DMS53 (cell line): ENCODE results near the gene ACTR8.

Experiments used
- DNase-seq: peaks from one replicate; lab custom pipeline; 2025; lab: John Stamatoyannopoulos, UW

The ACTR8 gene

GRCh38 chr3:53834429-53835095 lies 47.4 kb downstream of the ACTR8 start:
- DNase-seq = no peak

DNA sequence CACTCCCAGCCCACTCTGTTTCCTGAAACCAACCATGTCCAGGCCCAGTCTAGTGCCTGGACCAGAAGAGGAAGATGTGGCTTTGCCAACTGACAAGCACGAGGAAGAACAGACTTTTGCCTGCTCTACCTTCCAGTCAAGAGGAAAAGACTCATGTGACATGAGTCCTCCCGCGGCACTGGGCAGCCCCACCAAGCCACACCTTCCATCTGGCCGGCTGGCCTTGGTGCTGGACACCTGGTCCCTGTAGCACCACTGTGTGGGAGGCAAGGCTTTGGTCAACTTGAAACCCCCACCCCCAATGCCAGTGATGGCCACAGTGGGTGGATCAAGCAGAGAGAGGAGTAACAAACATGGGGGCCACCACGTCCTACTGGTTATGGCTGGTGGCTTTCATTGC lies 48.3 kb downstream of the ACTR8 start:
- no peak for DNase-seq

- DNase-seq = no peak
Observed at GRCh38 chr3:53833053-53833645, 48.8 kb downstream of the ACTR8 start.

- DNase-seq = no peak
Observed at GRCh38 chr3:53830944-53831343, 51.0 kb downstream of the ACTR8 start.

- no peak for DNase-seq
Observed at GRCh38 chr3:53829605-53830004, 52.3 kb downstream of the ACTR8 start.

DNA sequence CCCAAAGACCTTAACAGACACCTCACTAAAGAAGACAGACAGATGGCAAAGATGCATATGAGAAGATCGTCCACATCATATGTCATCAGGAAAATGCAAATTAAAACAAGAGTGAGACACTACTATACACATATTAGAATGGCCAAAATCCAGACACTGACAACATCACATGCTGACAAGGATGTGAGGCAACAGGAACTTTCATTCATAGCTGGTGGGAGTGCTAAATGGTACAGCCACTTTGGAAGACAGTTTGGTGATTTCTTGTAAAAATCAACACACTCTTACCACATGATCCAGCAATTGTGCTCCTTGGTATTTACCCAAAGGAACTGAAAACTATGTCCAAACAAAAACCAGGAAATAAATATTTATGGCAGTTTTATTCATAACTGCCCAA lies 53.4 kb downstream of the ACTR8 start:
- no peak for DNase-seq

GRCh38 chr3:53826048-53826447 lies 55.9 kb downstream of the ACTR8 start:
- DNase-seq = no peak

- no peak for DNase-seq
Observed at GRCh38 chr3:53824795-53825194, 57.2 kb downstream of the ACTR8 start.

DNA sequence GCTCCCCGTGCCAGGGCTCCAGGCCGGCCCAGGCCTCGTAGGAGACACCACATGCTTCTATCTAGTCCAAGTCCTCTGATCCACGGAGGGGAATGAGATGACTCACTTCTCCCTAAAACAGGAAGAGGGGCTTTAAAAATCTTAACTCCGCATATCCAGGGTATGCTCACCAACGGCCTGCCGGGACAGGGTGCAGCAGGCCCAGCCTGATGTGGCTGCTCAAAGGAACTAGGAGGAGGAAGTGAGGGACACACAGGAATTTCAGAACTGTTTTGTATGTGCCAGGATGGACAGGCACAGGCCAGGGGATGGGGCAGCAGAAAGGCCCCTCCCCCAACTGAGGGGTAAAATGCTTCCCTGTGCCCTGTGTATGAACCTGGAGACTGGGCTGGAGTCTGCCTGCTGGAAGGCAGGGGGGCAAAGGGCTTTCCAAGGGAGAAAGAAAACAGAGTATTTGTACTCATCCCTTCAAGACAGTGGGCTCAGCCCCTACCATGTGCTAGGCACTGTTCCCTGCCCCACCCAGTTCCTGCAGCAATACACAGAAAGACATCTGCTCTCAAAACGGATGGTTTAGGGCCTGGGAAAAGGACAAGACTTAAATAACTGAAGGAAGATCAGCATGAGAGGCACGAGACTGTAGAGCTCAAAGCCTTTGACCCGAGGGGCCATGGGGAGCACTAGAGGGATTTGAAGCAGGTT lies 57.8 kb downstream of the ACTR8 start:
- no peak for DNase-seq

GRCh38 chr3:53823026-53823955 lies 58.7 kb downstream of the ACTR8 start:
- no peak for DNase-seq

GRCh38 chr3:53822331-53822741 lies 59.6 kb downstream of the ACTR8 start:
- DNase-seq = peak; percentile 3

- DNase-seq = peak; percentile 86
Observed at GRCh38 chr3:53821631-53822121, 60.3 kb downstream of the ACTR8 start.

GRCh38 chr3:53820756-53821580 lies 61.0 kb downstream of the ACTR8 start:
- no peak for DNase-seq

DNA sequence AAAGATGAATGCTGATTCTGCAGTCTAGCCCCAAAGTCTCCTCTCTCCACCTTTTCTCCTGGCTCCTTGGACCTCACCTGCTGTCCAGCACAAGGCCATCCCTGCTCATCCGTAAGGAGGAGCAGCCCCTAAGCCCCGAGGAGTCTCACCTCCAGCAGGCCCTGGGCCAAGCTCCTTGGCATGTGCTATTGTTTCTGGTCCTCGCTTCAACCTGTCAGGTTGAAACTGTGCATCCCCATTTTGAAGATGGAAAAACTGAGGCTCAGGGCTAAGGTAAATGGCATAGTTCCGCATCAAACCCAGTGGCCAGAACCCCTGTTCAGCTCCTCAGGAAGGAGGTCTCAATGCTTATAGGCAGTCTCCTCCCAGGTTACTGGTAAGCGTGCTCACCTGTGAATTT lies 61.9 kb downstream of the ACTR8 start:
- DNase-seq = no peak

DNA sequence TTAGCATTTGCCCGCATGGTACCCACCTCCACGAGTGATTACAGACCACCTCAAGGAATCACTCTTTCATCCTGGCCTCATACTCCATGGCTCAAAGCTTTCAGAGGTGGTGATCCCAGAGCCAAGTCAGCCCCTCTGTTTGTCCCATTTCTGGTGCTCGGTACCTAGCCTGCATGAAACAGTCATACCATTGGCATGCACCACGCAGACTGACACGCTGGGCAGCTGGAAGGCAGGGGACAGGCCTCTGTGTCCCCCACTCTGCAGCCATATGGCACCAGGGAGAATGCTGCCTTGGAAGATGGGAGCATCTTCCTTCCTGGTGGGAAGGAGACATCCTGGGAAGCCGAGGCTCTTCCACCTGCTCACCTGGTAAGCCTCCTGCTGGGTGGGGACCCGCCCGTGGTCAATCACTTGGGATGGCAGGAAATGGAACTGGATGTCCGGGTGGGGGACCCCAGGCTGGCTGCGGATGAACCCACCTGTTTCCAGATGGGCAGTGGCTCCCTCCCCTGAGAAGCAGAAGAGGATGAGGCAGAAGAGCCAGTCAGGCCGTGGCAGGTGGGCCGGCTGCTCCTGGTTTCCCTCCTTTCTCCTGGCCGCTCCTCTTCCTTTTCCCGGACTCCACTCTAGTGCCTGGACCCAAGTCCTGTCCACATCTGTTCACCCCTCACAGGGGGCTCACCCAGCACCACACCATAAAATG lies 62.6 kb downstream of the ACTR8 start:
- DNase-seq = no peak

DNA sequence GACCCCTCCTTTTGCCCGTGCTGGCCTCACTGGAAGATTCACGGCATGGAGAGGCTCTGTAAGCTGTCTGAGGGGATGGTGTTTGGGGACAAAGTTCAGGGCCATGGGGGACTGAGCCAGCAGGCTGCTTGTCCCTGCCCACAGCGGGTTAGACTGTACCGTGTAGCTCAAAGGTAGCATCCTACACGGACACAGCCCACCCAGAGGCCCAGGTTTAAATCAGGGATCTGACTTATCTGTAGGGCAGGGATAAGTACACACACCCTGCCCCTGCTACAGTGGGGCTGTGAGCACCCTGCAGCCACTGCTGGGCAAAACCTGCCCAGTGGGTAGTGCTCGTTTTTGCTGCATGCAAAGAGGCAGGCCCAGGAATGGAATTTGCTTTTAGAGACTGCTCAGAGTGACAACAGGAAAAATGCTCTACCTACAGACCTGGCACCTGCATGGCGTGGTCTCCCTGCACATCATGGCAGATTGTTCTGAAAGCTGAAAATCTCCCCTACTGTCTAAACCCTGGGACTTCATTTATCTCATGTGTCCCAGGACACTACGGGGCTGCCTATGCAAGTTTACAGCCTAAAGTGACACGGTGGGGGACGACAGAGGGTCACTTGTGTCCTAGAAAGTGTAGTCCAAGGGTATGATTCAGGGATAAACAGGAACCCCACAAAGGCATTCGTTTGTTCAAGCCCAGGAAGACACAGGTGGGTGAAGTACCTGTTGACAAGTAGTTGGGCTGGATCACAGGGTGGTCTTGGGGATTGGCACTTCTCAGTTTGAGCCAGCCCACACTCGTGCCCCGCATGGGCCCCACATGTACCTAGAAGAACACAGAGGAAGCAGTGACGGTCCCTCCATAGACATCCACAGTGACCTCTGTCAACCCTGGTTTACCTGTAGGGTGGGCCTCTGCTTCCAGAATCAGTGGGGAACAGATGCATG lies 63.5 kb downstream of the ACTR8 start:
- no peak for DNase-seq

DNA sequence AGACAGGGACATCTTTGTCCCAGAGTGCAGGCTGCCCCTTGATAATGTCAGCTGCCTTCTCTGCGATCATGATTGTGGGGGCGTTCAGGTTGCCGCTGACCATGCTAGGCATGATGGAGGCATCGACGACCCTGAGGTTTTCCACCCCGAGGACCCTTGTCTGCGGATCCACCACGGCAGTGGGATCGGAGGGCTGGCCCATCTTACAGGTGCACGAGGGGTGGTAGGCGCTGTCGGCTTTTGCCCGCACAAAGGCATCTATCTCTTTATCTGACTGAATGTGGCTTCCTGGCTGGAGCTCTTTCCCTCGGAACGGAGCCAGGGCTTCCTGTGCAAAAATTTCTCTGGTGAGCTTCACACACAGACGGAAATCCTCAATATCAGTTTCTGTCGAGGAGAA lies 64.1 kb downstream of the ACTR8 start:
- DNase-seq = no peak

- DNase-seq = no peak
Observed at GRCh38 chr3:53817211-53817610, 64.7 kb downstream of the ACTR8 start.
